H1 (cell line): ENCODE results near the gene WDR53. TPM values are rescaled to one million over a fixed set of nuclear protein-coding genes. Genes with fewer than 3 reads are reported as not detected.

Experiments
- CTCF ChIA-PET: fragments of 300-600 bp; sonication (Branson Sonifier 250); formaldehyde crosslinking; loops from one replicate; lab custom pipeline; 2021; ENCODE audit not compliant: partially characterized antibody; lab: Charles Lee
- POLR2A ChIA-PET: fragments of 300-600 bp; sonication (Branson Sonifier 250); formaldehyde crosslinking; loops from one replicate; lab custom pipeline; 2021; ENCODE audit warnings: inconsistent platforms; ENCODE audit not compliant: partially characterized antibody; lab: Charles Lee
- DNase-seq, 2 experiments: peaks; one replicate each; pipeline versions ENCODE4 v3.0.0 to v3.0.0-alpha.2; 2010 to 2022; ENCODE audit warnings: low spot score in 2 of 2, low read depth in 1 of 2, mixed read lengths in 1 of 2
- FAIRE-seq: peaks from 2 replicates; lab custom pipeline; 2011; peaks lifted over from hg19 to GRCh38; lab: Jason Lieb, UNC
- H2AFZ ChIP-seq: 2 replicates; pipeline ENCODE4 v1.8.1; 2012; ENCODE audit warnings: low read length, inconsistent platforms
- H2AK5ac ChIP-seq: 2 replicates; pipeline ENCODE4 v1.6.1; 2013; ENCODE audit warnings: low read depth, low read length
- H2BK120ac ChIP-seq: replicated peaks from 2 replicates; pipeline ENCODE3; 2013; ENCODE audit warnings: low read depth, low read length, inconsistent platforms
- H2BK12ac ChIP-seq: 2 replicates; pipeline ENCODE4 v1.6.1; 2013; ENCODE audit warnings: low read depth, low read length
- H2BK15ac ChIP-seq: 2 replicates; pipeline ENCODE4 v1.6.1; 2013; ENCODE audit warnings: low read length
- H2BK20ac ChIP-seq: 2 replicates; pipeline ENCODE4 v1.6.1; 2013; ENCODE audit warnings: low read length
- H2BK5ac ChIP-seq: 2 replicates; pipeline ENCODE4 v1.6.1; 2013; ENCODE audit warnings: low read depth, low read length
- H3K14ac ChIP-seq: 2 replicates; pipeline ENCODE4 v1.6.1; 2013; ENCODE audit warnings: inconsistent platforms; ENCODE audit not compliant: insufficient read length
- H3K18ac ChIP-seq: 2 replicates; pipeline ENCODE4 v1.6.1; 2013; ENCODE audit warnings: low read length; ENCODE audit errors: extremely low read depth
- H3K23ac ChIP-seq: 2 replicates; pipeline ENCODE4 v1.6.1; 2013; ENCODE audit warnings: inconsistent platforms; ENCODE audit not compliant: insufficient read length
- H3K23me2 ChIP-seq: 2 replicates; pipeline ENCODE4 v1.6.1; 2013; ENCODE audit warnings: low read depth, low read length
- H3K27ac ChIP-seq: 2 replicates; pipeline ENCODE4 v1.6.1; 2011; ENCODE audit warnings: low read depth, low read length, inconsistent platforms
- H3K27me3 ChIP-seq, 4 experiments: replicated peaks in 1 of 4; 1 replicate in 1 of 4; 2 replicates in 3 of 4; pipeline versions ENCODE4 v1.6.1 to v1.8.1; 2011 to 2013; ENCODE audit warnings: low read length in 3 of 4, mild to moderate bottlenecking in 3 of 4, inconsistent platforms in 2 of 4, mixed read lengths in 2 of 4, moderate library complexity in 1 of 4; ENCODE audit not compliant: control insufficient read depth in 3 of 4, insufficient read depth in 3 of 4; ENCODE audit errors: extremely low read depth in 1 of 4
- H3K36me3 ChIP-seq, 4 experiments: 2 replicates each; pipeline versions ENCODE4 v1.6.1 to v1.8.1; 2011 to 2013; ENCODE audit warnings: mild to moderate bottlenecking in 4 of 4, low read length in 3 of 4, moderate library complexity in 2 of 4, control low read depth in 1 of 4, inconsistent platforms in 1 of 4; ENCODE audit not compliant: insufficient read depth in 4 of 4, control insufficient read depth in 2 of 4
- H3K4ac ChIP-seq: replicated peaks from 2 replicates; pipeline ENCODE3; 2013; ENCODE audit warnings: low read length, low read depth, mixed read lengths, inconsistent platforms; ENCODE audit not compliant: insufficient read length
- H3K4me1 ChIP-seq, 4 experiments: replicated peaks in 1 of 4; 1 replicate in 1 of 4; 2 replicates in 3 of 4; pipeline versions ENCODE4 v1.6.1 to v1.8.1; 2011 to 2013; ENCODE audit warnings: low read length in 3 of 4, inconsistent platforms in 2 of 4, mixed read lengths in 1 of 4; ENCODE audit not compliant: insufficient read depth in 4 of 4, control insufficient read depth in 3 of 4
- H3K4me2 ChIP-seq, 2 experiments: 2 replicates each; pipeline versions ENCODE4 v1.6.1 to v1.8.1; 2011 to 2013; ENCODE audit warnings: low read depth in 2 of 2, low read length in 2 of 2, control low read depth in 1 of 2, inconsistent platforms in 1 of 2, mild to moderate bottlenecking in 1 of 2; ENCODE audit not compliant: insufficient read depth in 1 of 2
- H3K4me3 ChIP-seq, 4 experiments: fragments of 200-600, 300-600 bp in 1 of 4; sonication (generic), shearing (Covaris generic), sonication (Bioruptor Twin) in 1 of 4; 2 replicates each; pipeline versions ENCODE4 v1.5.1 to v1.8.1; 2011 to 2016; ENCODE audit warnings: low read length in 4 of 4, low read depth in 3 of 4, control low read depth in 2 of 4, inconsistent platforms in 2 of 4, mild to moderate bottlenecking in 2 of 4, mixed read lengths in 1 of 4, moderate library complexity in 1 of 4; ENCODE audit not compliant: insufficient read depth in 2 of 4; ENCODE audit errors: extremely low read depth in 1 of 4
- H3K56ac ChIP-seq: replicated peaks from 2 replicates; pipeline ENCODE3; 2013; ENCODE audit warnings: low read depth, mild to moderate bottlenecking, mixed read lengths, low read length, inconsistent platforms; ENCODE audit not compliant: insufficient read length
- H3K79me1 ChIP-seq: 2 replicates; pipeline ENCODE4 v1.6.1; 2013; ENCODE audit warnings: low read depth, low read length, control low read depth
- H3K79me2 ChIP-seq, 2 experiments: 2 replicates each; pipeline versions ENCODE4 v1.6.1 to v1.8.1; 2012 to 2013; ENCODE audit warnings: low read length in 2 of 2, mild to moderate bottlenecking in 2 of 2, inconsistent platforms in 1 of 2; ENCODE audit not compliant: insufficient read depth in 2 of 2, control insufficient read depth in 1 of 2
- H3K9ac ChIP-seq, 4 experiments: replicated peaks in 1 of 4; 1 replicate in 1 of 4; 2 replicates in 3 of 4; pipeline versions ENCODE4 v1.6.1 to v1.8.1; 2011 to 2013; ENCODE audit warnings: low read depth in 3 of 4, low read length in 3 of 4, control low read depth in 2 of 4, mild to moderate bottlenecking in 2 of 4, moderate library complexity in 2 of 4, inconsistent platforms in 1 of 4; ENCODE audit errors: extremely low read depth in 1 of 4
- H3K9me3 ChIP-seq, 2 experiments: 2 replicates each; pipeline versions ENCODE4 v1.6.1 to v1.8.1; 2012 to 2013; ENCODE audit warnings: mild to moderate bottlenecking in 2 of 2, moderate library complexity in 2 of 2, control low read depth in 1 of 2, inconsistent platforms in 1 of 2, low read depth in 1 of 2, low read length in 1 of 2, mixed read lengths in 1 of 2; ENCODE audit not compliant: insufficient read depth in 2 of 2
- H4K20me1 ChIP-seq, 2 experiments: replicated peaks in 1 of 2; 2 replicates each; pipeline versions ENCODE3 to v1.8.1; 2011 to 2013; ENCODE audit warnings: inconsistent platforms in 2 of 2, low read length in 2 of 2, mild to moderate bottlenecking in 1 of 2; ENCODE audit not compliant: insufficient read depth in 2 of 2, control insufficient read depth in 1 of 2
- H4K5ac ChIP-seq: 2 replicates; pipeline ENCODE4 v1.6.1; 2013; ENCODE audit warnings: low read length, low read depth, mixed read lengths, inconsistent platforms; ENCODE audit not compliant: insufficient read length
- H4K8ac ChIP-seq: 2 replicates; pipeline ENCODE4 v1.8.0; 2013; ENCODE audit warnings: mild to moderate bottlenecking, moderate library complexity, low read length, inconsistent platforms; ENCODE audit not compliant: insufficient read depth; ENCODE audit errors: extremely low read depth
- H4K91ac ChIP-seq: replicated peaks from 2 replicates; pipeline ENCODE3; 2013; ENCODE audit warnings: low read length, mixed read lengths, inconsistent platforms; ENCODE audit not compliant: insufficient read length
- GTF2F1 ChIP-seq: IDR thresholded peaks from 2 replicates; pipeline ENCODE4 v1.6.1; 2012; ENCODE audit warnings: low read depth, low read length, improper control_type of control experiment, borderline replicate concordance
- HDAC2 ChIP-seq, 2 experiments: fragments of 300-600 bp in 1 of 2; sonication (generic) in 1 of 2; IDR thresholded peaks; 2 replicates each; pipeline ENCODE4 v1.6.1; 2011 to 2012; ENCODE audit warnings: low read depth in 2 of 2, low read length in 2 of 2, mild to moderate bottlenecking in 2 of 2, moderate library complexity in 2 of 2, borderline replicate concordance in 1 of 2, inconsistent platforms in 1 of 2
- JUND ChIP-seq: IDR thresholded peaks from 2 replicates; pipeline ENCODE4 v1.6.1; 2011; ENCODE audit warnings: mild to moderate bottlenecking, improper control_type of control experiment, low read length
- POLR2A ChIP-seq, 2 experiments: IDR thresholded peaks; 1 replicate in 1 of 2; 2 replicates in 1 of 2; pipeline ENCODE4 v1.6.1; 2011; ENCODE audit warnings: low read depth in 2 of 2, low read length in 2 of 2, mild to moderate bottlenecking in 2 of 2; ENCODE audit errors: control extremely low read depth in 1 of 2
- RBBP5 ChIP-seq: IDR thresholded peaks from 2 replicates; pipeline ENCODE4 v1.7.1; 2012; ENCODE audit warnings: low read depth, mild to moderate bottlenecking, inconsistent platforms, low read length, moderate library complexity, borderline replicate concordance
- SRF ChIP-seq: IDR thresholded peaks from 2 replicates; pipeline ENCODE4 v1.6.1; 2011; ENCODE audit warnings: mild to moderate bottlenecking, low read depth, low read length, moderate library complexity
- TBP ChIP-seq: IDR thresholded peaks from 2 replicates; pipeline ENCODE4 v1.6.1; 2011; ENCODE audit warnings: low read depth, low read length, improper control_type of control experiment
- TCF12 ChIP-seq: IDR thresholded peaks from 2 replicates; pipeline ENCODE4 v1.6.1; 2011; ENCODE audit warnings: low read depth, mild to moderate bottlenecking, low read length
- WGBS, 2 experiments: shearing (Covaris generic) in 1 of 2; methylation state at CpG; one replicate each; pipeline versions ENCODE4 v1.1.6 to v1.1.7; 2013 to 2015; ENCODE audit warnings: low lambda C conversion rate in 2 of 2, mixed read lengths in 2 of 2, inconsistent platforms in 1 of 2, low coverage in 1 of 2, missing lambda C conversion rate in 1 of 2; ENCODE audit not compliant: insufficient replicate concordance in 2 of 2, insufficient coverage in 1 of 2, insufficient read length in 1 of 2; ENCODE audit errors: extremely low coverage in 1 of 2, missing lambda C conversion rate in 1 of 2; 5-methylcytosine and 5-hydroxymethylcytosine counted together
- polyA plus RNA-seq, 7 experiments: library from polyadenylated mRNA; depleted of rRNA in 3 of 7; stranded (reverse) in 5 of 7; unstranded in 2 of 7; fragments of >200 nt in 5 of 7; fragments of 200-250 nt in 2 of 7; gene quantifications; 1 replicate in 5 of 7; 2 replicates in 1 of 7; 4 replicates in 1 of 7; pipeline versions ENCODE4 v1.2.1 to v1.2.3, GENCODE V29; 2011 to 2013; ENCODE audit warnings: missing spikeins in 2 of 7, mixed read lengths in 2 of 7
- total RNA-seq: library from RNA; stranded (reverse); fragmentation: NEBNext Ultra II Directional; extraction: Animal tissue kit (Norgen Biotek cat#: 25700); gene quantifications from 2 replicates; pipeline ENCODE4 v1.2.1, GENCODE V29; 2021

The WDR53 gene
- total and polyA plus RNA-seq, 2 of the 8 experiments (the other 6 are each of a cell fraction or from before 2014, with no cell fraction given): 7.4 to 18.8 TPM

- CTCF ChIA-PET: interaction anchor here (1.0 to 1.5 kb wide), 3 partner anchors 37 to 81 kb away, joined by 3 to 5 read pairs (median 3); no protein-coding TSS in a partner anchor
Observed at GRCh38 chr3:196604548-196604947, 36.2 kb upstream of the WDR53 start.

More at GRCh38 chr3:196604548-196604947, 36.2 kb upstream of the WDR53 start:
- no peak overlapping the region for H3K4me3 ChIP-seq
- no peak overlapping the region for H2AFZ ChIP-seq
- no peak for TF ChIP-seq TCF12
- TF ChIP-seq TBP: no peak
- TF ChIP-seq GTF2F1: no peak
- no peak for TF ChIP-seq RBBP5
- no peak for TF ChIP-seq HDAC2 (IDR thresholded peaks at IDR 0.05; ENCODE audit: borderline replicate concordance in 1 of 2, low read depth in 2 of 2, low read length in 2 of 2)
- no peak for TF ChIP-seq SRF
- TF ChIP-seq JUND: no peak
- no peak for TF ChIP-seq POLR2A (IDR thresholded peaks at IDR 0.05; ENCODE audit: control extremely low read depth in 1 of 2, low read depth in 2 of 2, low read length in 2 of 2)
- no peak overlapping the region for H3K14ac ChIP-seq
- no peak overlapping the region for H3K56ac ChIP-seq
- WGBS, 2 experiments: 93% methylated on average over 13 of the region's 13 CpGs; no CpG with 5 or more reads in 1 of the 2 experiments
- no peak overlapping the region for H2BK5ac ChIP-seq
- H3K4ac ChIP-seq: no peak overlapping the region
- no peak overlapping the region for H2BK20ac ChIP-seq
- POLR2A ChIA-PET: no interaction called here
- H2AK5ac ChIP-seq: no peak overlapping the region
- H3K27me3 ChIP-seq: no peaks in the 10 kb centered on the region; a peak in 1 of 7 replicates
- no peaks in the 10 kb centered on the region for H3K36me3 ChIP-seq
- H2BK12ac ChIP-seq: no peak overlapping the region
- H4K20me1 ChIP-seq: no peaks in the 10 kb centered on the region
- H4K8ac ChIP-seq: no peak overlapping the region
- H3K18ac ChIP-seq: no peak overlapping the region
- H3K79me1 ChIP-seq: no peaks in the 10 kb centered on the region
- H3K9me3 ChIP-seq: no peaks in the 10 kb centered on the region
- no peaks in the 10 kb centered on the region for H3K23me2 ChIP-seq
- H4K91ac ChIP-seq: no peak overlapping the region
- DNase-seq (peak in 1 of 2 experiments; percentile 2), FAIRE-seq (no peak)
- H3K4me1 ChIP-seq: peaks cover 0 to 2% (median 0%) of the 10 kb centered on the region in 4 experiments; a peak in 1 of 7 replicates
- H2BK15ac ChIP-seq: no peak overlapping the region
- no peak overlapping the region for H3K27ac ChIP-seq
- H4K5ac ChIP-seq: no peak overlapping the region
- H3K79me2 ChIP-seq: no peaks in the 10 kb centered on the region
- H3K23ac ChIP-seq: no peak overlapping the region
- H3K9ac ChIP-seq: no peak overlapping the region
- H2BK120ac ChIP-seq: no peak overlapping the region
- H3K4me2 ChIP-seq: no peak overlapping the region
